IPS-20b (cell line): ENCODE measurements around the gene KDM4D.
"Not testable (repeated sequence)": the region's sequence is repeated elsewhere in the genome, so short reads cannot be mapped to it uniquely, and the experiment has no call there.

Source experiments
- H3K27ac ChIP-seq: one replicate; pipeline ENCODE4 v1.5.1; 2013; ENCODE audit warnings: low read length
- H3K27me3 ChIP-seq: 2 replicates; pipeline ENCODE4 v1.6.1; 2013; ENCODE audit warnings: mild to moderate bottlenecking, low read length, inconsistent platforms; ENCODE audit not compliant: insufficient read depth
- H3K36me3 ChIP-seq: 2 replicates; pipeline ENCODE4 v1.6.1; 2013; ENCODE audit warnings: low read depth, mild to moderate bottlenecking, inconsistent platforms, low read length, moderate library complexity; ENCODE audit not compliant: insufficient read depth
- H3K4me1 ChIP-seq: 2 replicates; pipeline ENCODE4 v1.6.1; 2013; ENCODE audit warnings: mild to moderate bottlenecking, control low read depth, inconsistent platforms, low read length, moderate library complexity; ENCODE audit not compliant: insufficient read depth
- H3K4me3 ChIP-seq: 2 replicates; pipeline ENCODE4 v1.5.1; 2013; ENCODE audit warnings: mild to moderate bottlenecking, low read length, inconsistent platforms
- H3K9ac ChIP-seq: 2 replicates; pipeline ENCODE4 v1.6.1; 2013; ENCODE audit warnings: low read depth, mild to moderate bottlenecking, inconsistent platforms, low read length, moderate library complexity
- H3K9me3 ChIP-seq: 2 replicates; pipeline ENCODE4 v1.6.1; 2013; ENCODE audit warnings: mild to moderate bottlenecking, low read depth, low read length, inconsistent platforms; ENCODE audit not compliant: insufficient read depth

Gene KDM4D

GRCh38 chr11:95005642-95006041 is 32.1 kb downstream of the KDM4D start:
- no peaks in the 10 kb centered on the region for H3K27me3 ChIP-seq
- H3K4me1 ChIP-seq, result no peaks in the 10 kb centered on the region
- H3K27ac ChIP-seq, result no peak overlapping the region
- H3K4me3 ChIP-seq, result no peak overlapping the region
- H3K9ac ChIP-seq, result no peak overlapping the region
- no peaks in the 10 kb centered on the region for H3K9me3 ChIP-seq
- H3K36me3 ChIP-seq, result no peaks in the 10 kb centered on the region

- H3K27ac ChIP-seq, result no peak overlapping the region
- no peaks in the 10 kb centered on the region for H3K27me3 ChIP-seq
- H3K9ac ChIP-seq, result no peak overlapping the region
- H3K4me1 ChIP-seq, result no peaks in the 10 kb centered on the region
- no peak overlapping the region for H3K4me3 ChIP-seq
- no peaks in the 10 kb centered on the region for H3K9me3 ChIP-seq
- H3K36me3 ChIP-seq, result no peaks in the 10 kb centered on the region
Observed at GRCh38 chr11:95011376-95011775, 37.9 kb downstream of the KDM4D start.

- Histone ChIP-seq H3K4me1 (no peaks in the 10 kb centered on the region), H3K9ac (no peak overlapping the region), H3K9me3 (no peaks in the 10 kb centered on the region), H3K36me3 (no peaks in the 10 kb centered on the region), H3K27me3 (no peaks in the 10 kb centered on the region), H3K4me3 (no peak overlapping the region), H3K27ac (no peak overlapping the region)
Observed at GRCh38 chr11:95014184-95014821, 40.8 kb downstream of the KDM4D start.

GRCh38 chr11:95016139-95016538 is 42.6 kb downstream of the KDM4D start:
- Histone ChIP-seq H3K9me3 (no peaks in the 10 kb centered on the region), H3K27ac (no peak overlapping the region), H3K9ac (no peak overlapping the region), H3K27me3 (no peaks in the 10 kb centered on the region), H3K36me3 (no peaks in the 10 kb centered on the region), H3K4me3 (no peak overlapping the region), H3K4me1 (no peaks in the 10 kb centered on the region)

GRCh38 chr11:95021468-95021867 is 48.0 kb downstream of the KDM4D start:
- H3K4me3 ChIP-seq, H3K36me3 ChIP-seq, H3K27ac ChIP-seq, H3K9ac ChIP-seq, H3K9me3 ChIP-seq, H3K27me3 ChIP-seq, H3K4me1 ChIP-seq: not testable (repeated sequence)

GRCh38 chr11:95024958-95025357 is 51.4 kb downstream of the KDM4D start, which contains the start of gene KDM4E:
Gene KDM4E, plus strand, starts transcription at chr11:95025258. Its CDS starts 300 bp downstream, at chr11:95025558.
- Histone ChIP-seq H3K9ac (no peak within 1 kb of the TSS), H3K9me3 (no peaks in the 10 kb centered on the region)

GRCh38 chr11:95025594-95025993 is 52.1 kb downstream of the KDM4D start:
- not testable (repeated sequence) for H3K9me3 ChIP-seq, H3K27me3 ChIP-seq, H3K27ac ChIP-seq, H3K9ac ChIP-seq, H3K36me3 ChIP-seq, H3K4me1 ChIP-seq, H3K4me3 ChIP-seq

More at GRCh38 chr11:95024958-95025357, 51.4 kb downstream of the KDM4D start, which contains the start of gene KDM4E:
- no peaks in the 10 kb centered on the region for H3K36me3 ChIP-seq
- H3K27ac ChIP-seq, result no peak within 1 kb of the TSS
- no peaks in the 10 kb centered on the region for H3K4me1 ChIP-seq
- H3K4me3 ChIP-seq, result no peak within 1 kb of the TSS
- H3K27me3 ChIP-seq, result no peaks in the 10 kb centered on the region

GRCh38 chr11:95028357-95028756 is 54.8 kb downstream of the KDM4D start:
- no peaks in the 10 kb centered on the region for H3K36me3 ChIP-seq
- no peaks in the 10 kb centered on the region for H3K9me3 ChIP-seq
- H3K4me1 ChIP-seq, result no peaks in the 10 kb centered on the region
- H3K27ac ChIP-seq, result no peak overlapping the region
- no peak overlapping the region for H3K9ac ChIP-seq
- no peaks in the 10 kb centered on the region for H3K27me3 ChIP-seq
- H3K4me3 ChIP-seq, result no peak overlapping the region

- Histone ChIP-seq H3K9me3 (no peaks in the 10 kb centered on the region), H3K27ac (no peak overlapping the region), H3K36me3 (no peaks in the 10 kb centered on the region), H3K4me1 (no peaks in the 10 kb centered on the region), H3K4me3 (no peak overlapping the region), H3K9ac (no peak overlapping the region), H3K27me3 (no peaks in the 10 kb centered on the region)
Observed at GRCh38 chr11:95033051-95033450, 59.5 kb downstream of the KDM4D start.

GRCh38 chr11:95035316-95035715 is 61.8 kb downstream of the KDM4D start:
- no peaks in the 10 kb centered on the region for H3K9me3 ChIP-seq
- H3K9ac ChIP-seq, result no peak overlapping the region
- H3K4me3 ChIP-seq, result no peak overlapping the region
- no peak overlapping the region for H3K27ac ChIP-seq
- no peaks in the 10 kb centered on the region for H3K36me3 ChIP-seq
- H3K27me3 ChIP-seq, result no peaks in the 10 kb centered on the region
- H3K4me1 ChIP-seq, result no peaks in the 10 kb centered on the region

- not testable (repeated sequence) for H3K9me3 ChIP-seq, H3K27me3 ChIP-seq, H3K36me3 ChIP-seq, H3K4me1 ChIP-seq, H3K9ac ChIP-seq, H3K4me3 ChIP-seq, H3K27ac ChIP-seq
Observed at GRCh38 chr11:95037356-95038035, 64.0 kb downstream of the KDM4D start.

- no peaks in the 10 kb centered on the region for H3K36me3 ChIP-seq
- H3K27me3 ChIP-seq, result no peaks in the 10 kb centered on the region
- no peak overlapping the region for H3K9ac ChIP-seq
- H3K9me3 ChIP-seq, result no peaks in the 10 kb centered on the region
- no peak overlapping the region for H3K4me3 ChIP-seq
- no peaks in the 10 kb centered on the region for H3K4me1 ChIP-seq
- H3K27ac ChIP-seq, result no peak overlapping the region
Observed at GRCh38 chr11:95042239-95042638, 68.7 kb downstream of the KDM4D start.
